HepG2 (cell line): ENCODE results near the gene BCKDHA. TPM values are rescaled to one million over a fixed set of nuclear protein-coding genes. Genes with fewer than 3 reads are reported as not detected.

Experiments used
- ARHGAP35 ChIP-seq: sonication (generic); formaldehyde crosslinking; IDR thresholded peaks from 2 replicates; pipeline ENCODE4 v1.9.0; 2022; ENCODE audit warnings: mild to moderate bottlenecking, inconsistent platforms, moderate library complexity, missing genetic modification reagents, borderline replicate concordance
- ARID2 ChIP-seq: sonication (generic); formaldehyde crosslinking; IDR thresholded peaks from 2 replicates; pipeline ENCODE4 v1.8.1; 2022; ENCODE audit warnings: mild to moderate bottlenecking, missing genetic modification reagents, borderline replicate concordance
- CBFB ChIP-seq: sonication (generic); formaldehyde crosslinking; IDR thresholded peaks from 2 replicates; pipeline ENCODE4 v1.4.0; 2020; ENCODE audit warnings: missing genetic modification reagents
- DR1 ChIP-seq: sonication (generic); formaldehyde crosslinking; IDR thresholded peaks from 2 replicates; pipeline ENCODE4 v1.8.0; 2021; ENCODE audit warnings: mild to moderate bottlenecking, missing genetic modification reagents, inconsistent platforms
- MYC ChIP-seq: sonication (generic); formaldehyde crosslinking; IDR thresholded peaks from 2 replicates; pipeline ENCODE4 v1.9.0; 2021; ENCODE audit warnings: missing genetic modification reagents, borderline replicate concordance
- SMC3 ChIP-seq: IDR thresholded peaks from 2 replicates; pipeline ENCODE4 v1.6.1; 2011; ENCODE audit warnings: low read length, improper control_type of control experiment
- XBP1 ChIP-seq: sonication (generic); formaldehyde crosslinking; IDR thresholded peaks from 2 replicates; pipeline ENCODE4 v1.5.0; 2020; ENCODE audit warnings: missing genetic modification reagents
- YEATS4 ChIP-seq: sonication (generic); formaldehyde crosslinking; IDR thresholded peaks from 2 replicates; pipeline ENCODE4 v1.4.0; 2020; ENCODE audit warnings: missing genetic modification reagents, borderline replicate concordance
- ZBTB42 ChIP-seq: sonication (generic); formaldehyde crosslinking; IDR thresholded peaks from 2 replicates; pipeline ENCODE4 v1.5.0; 2020; ENCODE audit warnings: mild to moderate bottlenecking, missing genetic modification reagents
- ZFP41 ChIP-seq: sonication (generic); formaldehyde crosslinking; IDR thresholded peaks from 2 replicates; pipeline ENCODE4 v1.4.0; 2020; ENCODE audit warnings: mild to moderate bottlenecking, missing genetic modification reagents, borderline replicate concordance
- ZNF160 ChIP-seq: sonication (generic); formaldehyde crosslinking; IDR thresholded peaks from 2 replicates; pipeline ENCODE4 v1.8.0; 2022; ENCODE audit warnings: mild to moderate bottlenecking, inconsistent platforms, missing genetic modification reagents
- ZNF501 ChIP-seq: sonication (generic); formaldehyde crosslinking; IDR thresholded peaks from 2 replicates; pipeline ENCODE4 v1.5.1; 2020; ENCODE audit warnings: mild to moderate bottlenecking, moderate library complexity, missing genetic modification reagents
- ZNF713 ChIP-seq: sonication (generic); formaldehyde crosslinking; IDR thresholded peaks from 2 replicates; pipeline ENCODE4 v1.4.0; 2020; ENCODE audit warnings: mild to moderate bottlenecking, missing genetic modification reagents
- ZNF749 ChIP-seq: sonication (generic); formaldehyde crosslinking; IDR thresholded peaks from 2 replicates; pipeline ENCODE4 v1.8.0; 2022; ENCODE audit warnings: mild to moderate bottlenecking, missing genetic modification reagents, moderate library complexity, borderline replicate concordance
- polyA plus RNA-seq, 8 experiments: library from polyadenylated mRNA; depleted of rRNA in 3 of 8; stranded (reverse) in 7 of 8; unstranded in 1 of 8; fragments of >200 nt; fragmentation: Illumina TruSeq in 4 of 8; extraction: Trizol in 4 of 8; gene quantifications; 2 replicates each; pipeline versions ENCODE4 v1.2.1 to v1.2.3, GENCODE V29; 2011 to 2016; ENCODE audit warnings: low read depth in 4 of 8, missing spikeins in 1 of 8, mixed read lengths in 1 of 8; ENCODE audit not compliant: insufficient read depth in 1 of 8
- total RNA-seq, 5 experiments: library from RNA; depleted of rRNA; stranded (reverse); fragments of >200 nt; fragmentation: Illumina TruSeq; extraction: Trizol; gene quantifications; 2 replicates each; pipeline ENCODE4 v1.2.3, GENCODE V29; 2016; ENCODE audit warnings: low read depth in 1 of 5
- TF ChIP-seq, protein P1 (sequence below), 2 experiments: sonication (generic) in 1 of 2; formaldehyde crosslinking in 1 of 2; IDR thresholded peaks; 2 replicates each; pipeline versions ENCODE4 v1.4.0 to v1.6.1; 2018 to 2020; ENCODE audit warnings: missing genetic modification reagents in 2 of 2, borderline replicate concordance in 1 of 2, low read depth in 1 of 2, mild to moderate bottlenecking in 1 of 2, missing biosample characterization in 1 of 2
- TF ChIP-seq, protein P2 (sequence below): sonication (generic); formaldehyde crosslinking; IDR thresholded peaks from 2 replicates; pipeline ENCODE4 v1.4.0; 2020; ENCODE audit warnings: mild to moderate bottlenecking, missing genetic modification reagents
- TF ChIP-seq, protein P3 (sequence below): sonication (generic); formaldehyde crosslinking; IDR thresholded peaks from 2 replicates; pipeline ENCODE4 v1.5.0; 2020; ENCODE audit warnings: mild to moderate bottlenecking, missing genetic modification reagents, borderline replicate concordance

Gene BCKDHA
- total and polyA plus RNA-seq, 2 of the 13 experiments (the other 11 are each of a cell fraction or from before 2014, with no cell fraction given), result 11.8 to 31.5 TPM

DNA sequence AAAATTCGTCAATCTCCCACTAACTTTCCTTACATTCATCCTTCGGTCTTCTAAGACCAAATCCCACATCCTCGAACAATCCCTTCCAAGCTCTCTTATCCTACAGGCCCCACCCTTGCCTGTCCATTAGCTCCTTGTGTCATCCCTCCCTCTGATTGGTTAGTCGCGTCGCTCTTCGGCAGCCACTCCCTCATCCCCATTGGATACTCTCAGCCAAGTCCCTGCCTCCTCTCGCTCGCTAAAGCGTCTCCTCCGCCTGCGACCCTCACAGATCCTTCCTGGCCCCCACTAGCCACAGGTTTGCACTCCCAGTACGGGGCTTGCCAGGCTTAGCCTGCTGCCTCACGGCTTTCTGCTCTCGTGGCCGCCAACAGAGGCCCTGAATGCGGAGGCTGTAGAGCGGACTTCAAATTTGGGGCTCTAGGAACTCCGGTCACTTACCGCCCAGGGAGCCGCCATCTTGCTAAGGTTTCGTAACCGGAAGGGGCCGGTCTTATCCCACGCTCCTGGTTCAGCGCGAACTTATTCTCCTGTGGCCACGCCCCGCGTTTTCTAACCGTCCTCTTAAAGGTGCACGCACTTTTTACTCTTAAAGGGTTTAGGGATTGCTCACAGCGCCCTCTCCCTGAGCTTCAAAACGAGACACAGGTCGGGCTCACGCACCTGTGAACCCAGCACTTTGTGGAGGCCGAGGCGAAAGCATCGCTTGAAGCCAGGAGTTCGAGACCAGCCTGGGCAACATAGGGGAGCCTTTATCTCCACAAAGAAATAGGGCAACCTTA lies 42.0 kb downstream of the BCKDHA start, which contains the start of gene DMAC2 (continued):
- TF ChIP-seq MYC (CRISPR knock-in tag) (peak; percentile 60; the same call in 1 of the 2 replicates), ZFP41 (CRISPR knock-in tag) (peak; percentile 20; the same call in 1 of the 2 replicates), ARHGAP35 (peak; percentile 69; the same call in 1 of the 2 replicates), DR1 (CRISPR knock-in tag) (0 out of 2 replicates have a peak, but pooled peaks have one; percentile 39), YEATS4 (CRISPR knock-in tag) (peak; percentile 37; the same call in 1 of the 2 replicates), CBFB (CRISPR knock-in tag) (0 out of 2 replicates have a peak, but pooled peaks have one; percentile 62), ZNF160 (CRISPR knock-in tag) (no peak), ZNF713 (CRISPR knock-in tag) (no peak), ZNF501 (CRISPR knock-in tag) (peak; percentile 90), ZNF749 (CRISPR knock-in tag) (peak; percentile 65; the same call in 1 of the 2 replicates), SMC3 (no peak), XBP1 (no peak), ZBTB42 (CRISPR knock-in tag) (0 out of 2 replicates have a peak, but pooled peaks have one; percentile 57), ARID2 (CRISPR knock-in tag) (no peak)
- TF ChIP-seq, protein P1, sequence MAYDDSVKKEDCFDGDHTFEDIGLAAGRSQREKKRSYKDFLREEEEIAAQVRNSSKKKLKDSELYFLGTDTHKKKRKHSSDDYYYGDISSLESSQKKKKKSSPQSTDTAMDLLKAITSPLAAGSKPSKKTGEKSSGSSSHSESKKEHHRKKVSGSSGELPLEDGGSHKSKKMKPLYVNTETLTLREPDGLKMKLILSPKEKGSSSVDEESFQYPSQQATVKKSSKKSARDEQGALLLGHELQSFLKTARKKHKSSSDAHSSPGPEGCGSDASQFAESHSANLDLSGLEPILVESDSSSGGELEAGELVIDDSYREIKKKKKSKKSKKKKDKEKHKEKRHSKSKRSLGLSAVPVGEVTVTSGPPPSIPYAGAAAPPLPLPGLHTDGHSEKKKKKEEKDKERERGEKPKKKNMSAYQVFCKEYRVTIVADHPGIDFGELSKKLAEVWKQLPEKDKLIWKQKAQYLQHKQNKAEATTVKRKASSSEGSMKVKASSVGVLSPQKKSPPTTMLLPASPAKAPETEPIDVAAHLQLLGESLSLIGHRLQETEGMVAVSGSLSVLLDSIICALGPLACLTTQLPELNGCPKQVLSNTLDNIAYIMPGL (CRISPR knock-in tag; IDR thresholded peaks at IDR 0.05; ENCODE audit: borderline replicate concordance in 1 of 2, low read depth in 1 of 2), result peak; percentile 63 to 82; a peak in 3 of 4 replicates
- TF ChIP-seq, protein P2, sequence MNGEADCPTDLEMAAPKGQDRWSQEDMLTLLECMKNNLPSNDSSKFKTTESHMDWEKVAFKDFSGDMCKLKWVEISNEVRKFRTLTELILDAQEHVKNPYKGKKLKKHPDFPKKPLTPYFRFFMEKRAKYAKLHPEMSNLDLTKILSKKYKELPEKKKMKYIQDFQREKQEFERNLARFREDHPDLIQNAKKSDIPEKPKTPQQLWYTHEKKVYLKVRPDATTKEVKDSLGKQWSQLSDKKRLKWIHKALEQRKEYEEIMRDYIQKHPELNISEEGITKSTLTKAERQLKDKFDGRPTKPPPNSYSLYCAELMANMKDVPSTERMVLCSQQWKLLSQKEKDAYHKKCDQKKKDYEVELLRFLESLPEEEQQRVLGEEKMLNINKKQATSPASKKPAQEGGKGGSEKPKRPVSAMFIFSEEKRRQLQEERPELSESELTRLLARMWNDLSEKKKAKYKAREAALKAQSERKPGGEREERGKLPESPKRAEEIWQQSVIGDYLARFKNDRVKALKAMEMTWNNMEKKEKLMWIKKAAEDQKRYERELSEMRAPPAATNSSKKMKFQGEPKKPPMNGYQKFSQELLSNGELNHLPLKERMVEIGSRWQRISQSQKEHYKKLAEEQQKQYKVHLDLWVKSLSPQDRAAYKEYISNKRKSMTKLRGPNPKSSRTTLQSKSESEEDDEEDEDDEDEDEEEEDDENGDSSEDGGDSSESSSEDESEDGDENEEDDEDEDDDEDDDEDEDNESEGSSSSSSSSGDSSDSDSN (CRISPR knock-in tag), result 0 out of 2 replicates have a peak, but pooled peaks have one; percentile 37
- TF ChIP-seq, protein P3, sequence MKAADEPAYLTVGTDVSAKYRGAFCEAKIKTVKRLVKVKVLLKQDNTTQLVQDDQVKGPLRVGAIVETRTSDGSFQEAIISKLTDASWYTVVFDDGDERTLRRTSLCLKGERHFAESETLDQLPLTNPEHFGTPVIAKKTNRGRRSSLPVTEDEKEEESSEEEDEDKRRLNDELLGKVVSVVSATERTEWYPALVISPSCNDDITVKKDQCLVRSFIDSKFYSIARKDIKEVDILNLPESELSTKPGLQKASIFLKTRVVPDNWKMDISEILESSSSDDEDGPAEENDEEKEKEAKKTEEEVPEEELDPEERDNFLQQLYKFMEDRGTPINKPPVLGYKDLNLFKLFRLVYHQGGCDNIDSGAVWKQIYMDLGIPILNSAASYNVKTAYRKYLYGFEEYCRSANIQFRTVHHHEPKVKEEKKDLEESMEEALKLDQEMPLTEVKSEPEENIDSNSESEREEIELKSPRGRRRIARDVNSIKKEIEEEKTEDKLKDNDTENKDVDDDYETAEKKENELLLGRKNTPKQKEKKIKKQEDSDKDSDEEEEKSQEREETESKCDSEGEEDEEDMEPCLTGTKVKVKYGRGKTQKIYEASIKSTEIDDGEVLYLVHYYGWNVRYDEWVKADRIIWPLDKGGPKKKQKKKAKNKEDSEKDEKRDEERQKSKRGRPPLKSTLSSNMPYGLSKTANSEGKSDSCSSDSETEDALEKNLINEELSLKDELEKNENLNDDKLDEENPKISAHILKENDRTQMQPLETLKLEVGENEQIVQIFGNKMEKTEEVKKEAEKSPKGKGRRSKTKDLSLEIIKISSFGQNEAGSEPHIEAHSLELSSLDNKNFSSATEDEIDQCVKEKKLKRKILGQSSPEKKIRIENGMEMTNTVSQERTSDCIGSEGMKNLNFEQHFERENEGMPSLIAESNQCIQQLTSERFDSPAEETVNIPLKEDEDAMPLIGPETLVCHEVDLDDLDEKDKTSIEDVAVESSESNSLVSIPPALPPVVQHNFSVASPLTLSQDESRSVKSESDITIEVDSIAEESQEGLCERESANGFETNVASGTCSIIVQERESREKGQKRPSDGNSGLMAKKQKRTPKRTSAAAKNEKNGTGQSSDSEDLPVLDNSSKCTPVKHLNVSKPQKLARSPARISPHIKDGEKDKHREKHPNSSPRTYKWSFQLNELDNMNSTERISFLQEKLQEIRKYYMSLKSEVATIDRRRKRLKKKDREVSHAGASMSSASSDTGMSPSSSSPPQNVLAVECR (CRISPR knock-in tag), result peak; percentile 86; the same call in 1 of the 2 replicates
